Activated T-cell treated with anti-CD3 and anti-CD28 coated beads, Interleukin-2, amount 50 U/mL, for 48 hours (primary cell): ENCODE results near the gene SCAPER.
A peak's percentile ranks its signal among the peaks of the same experiment; 100 is the strongest.
"Not testable (repeated sequence)": the region's sequence is repeated elsewhere in the genome, so short reads cannot be mapped to it uniquely, and the experiment has no call there.

Source experiments
- DNase-seq, 2 experiments: peaks; one replicate each; pipeline ENCODE4 v3.0.0-alpha.2; 2020

Gene SCAPER

DNA sequence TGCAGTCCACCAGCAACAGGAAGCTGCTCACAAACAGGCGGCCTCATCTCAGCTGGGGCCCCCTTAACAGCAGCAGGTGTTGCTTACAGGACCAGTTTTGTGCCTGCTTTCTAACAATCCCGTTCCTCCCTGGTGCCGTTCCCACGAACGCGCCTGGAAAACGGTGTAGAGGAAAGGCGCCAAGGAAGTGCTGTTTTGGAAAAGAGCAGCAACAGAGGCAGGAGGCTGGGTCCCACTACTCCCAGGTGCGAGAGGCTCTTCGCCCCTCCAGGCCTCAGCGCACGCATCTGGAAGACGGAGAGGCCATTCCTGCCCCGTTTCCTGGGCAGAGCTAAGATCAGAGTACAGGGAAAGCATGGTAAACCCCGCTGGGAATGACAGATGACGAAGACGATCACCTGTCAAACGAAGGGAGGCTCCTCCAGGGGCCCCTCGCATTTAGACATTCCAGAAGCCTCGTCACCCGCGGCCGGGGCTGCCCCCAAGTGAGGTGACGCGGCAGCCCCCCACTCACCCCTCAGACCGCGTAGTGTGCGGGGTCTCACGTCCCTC is 603 bp downstream of the SCAPER start:
- DNase-seq: peak in 1 of 2 experiments; percentile 42

GRCh38 chr15:76903251-76903681 is 1.9 kb downstream of the SCAPER start:
- DNase-seq: no peak

DNA sequence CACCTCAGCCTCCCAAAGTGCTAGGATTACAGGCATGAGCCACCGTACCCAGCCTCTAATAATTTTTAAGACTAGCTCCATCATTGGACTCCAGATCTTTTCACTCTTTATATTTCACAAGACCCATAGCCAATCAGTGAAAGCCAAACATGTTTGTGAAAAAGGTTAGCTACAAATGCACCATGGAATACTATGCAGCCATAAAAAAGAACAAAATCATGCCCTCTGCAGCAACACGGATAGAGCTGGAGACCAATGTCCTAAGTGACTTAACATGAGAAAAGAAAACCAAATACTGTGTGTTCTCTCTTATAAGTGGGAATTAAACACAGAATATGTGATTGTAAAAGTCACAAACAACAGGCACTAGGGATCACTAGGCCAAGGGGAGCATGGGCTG is 3.2 kb downstream of the SCAPER start:
- DNase-seq: no peak

DNA sequence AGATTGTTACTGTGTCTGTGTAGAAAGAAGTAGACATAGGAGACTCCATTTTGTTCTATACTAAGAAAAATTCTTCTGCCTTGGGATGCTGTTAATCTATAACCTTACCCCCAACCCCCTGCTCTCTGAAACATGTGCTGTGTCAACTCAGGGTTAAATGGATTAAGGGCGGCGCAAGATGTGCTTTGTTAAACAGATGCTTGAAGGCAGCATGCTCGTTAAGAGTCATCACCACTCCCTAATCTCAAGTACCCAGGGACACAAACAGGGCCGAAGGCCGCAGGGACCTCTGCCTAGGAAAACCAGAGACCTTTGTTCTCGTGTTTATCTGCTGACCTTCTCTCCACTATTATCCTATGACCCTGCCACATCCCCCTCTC is 5.2 kb downstream of the SCAPER start:
- DNase-seq: not testable (repeated sequence)

GRCh38 chr15:76899176-76899930 is 5.8 kb downstream of the SCAPER start:
- DNase-seq: not testable (repeated sequence)

GRCh38 chr15:76898102-76898501 is 7.0 kb downstream of the SCAPER start:
- DNase-seq: no peak

- DNase-seq: no peak
Observed at GRCh38 chr15:76894174-76894573, 11.0 kb downstream of the SCAPER start.

- not testable (repeated sequence) for DNase-seq
Observed at GRCh38 chr15:76892836-76893235, 12.3 kb downstream of the SCAPER start.

DNA sequence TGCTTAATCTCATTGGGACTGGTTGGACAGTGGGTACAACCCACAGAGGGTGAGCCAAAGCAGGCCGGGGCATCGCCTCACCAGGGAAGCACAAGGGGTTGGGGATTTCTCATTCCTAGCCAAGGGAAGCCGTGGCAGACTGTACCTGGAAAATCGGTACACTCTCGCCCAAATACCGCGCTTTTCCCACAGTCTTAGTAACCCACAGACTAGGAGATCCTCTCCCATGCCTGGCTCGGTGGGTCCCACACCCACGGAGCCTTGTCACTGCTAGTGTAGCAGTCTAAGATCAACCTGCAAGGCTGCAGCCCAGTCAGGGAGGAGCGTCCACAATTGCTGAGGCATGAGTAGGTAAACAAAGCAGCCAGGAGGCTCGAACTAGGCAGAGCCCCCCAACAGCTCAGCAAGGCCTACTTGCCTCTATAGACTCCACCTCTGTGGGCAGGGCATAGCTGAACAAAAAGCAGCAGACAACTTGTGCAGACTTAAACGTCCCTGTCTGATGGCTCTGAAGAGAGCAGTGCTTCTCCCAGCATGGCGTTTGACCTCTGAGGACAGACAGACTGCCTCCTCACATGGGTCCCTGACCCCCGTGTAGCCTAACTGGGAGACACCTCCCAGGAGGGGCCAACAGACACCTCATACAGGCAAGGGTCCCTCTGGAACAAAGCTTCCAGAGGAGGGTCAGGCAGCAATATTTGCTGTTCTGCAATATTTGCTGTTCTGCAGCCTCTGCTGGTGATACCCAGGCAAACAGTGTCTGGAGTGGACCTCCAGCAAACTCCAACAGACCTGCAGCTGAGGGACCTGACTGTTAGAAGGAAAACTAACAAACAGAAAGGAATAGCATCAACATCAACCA is 17.6 kb downstream of the SCAPER start:
- not testable (repeated sequence) for DNase-seq

DNA sequence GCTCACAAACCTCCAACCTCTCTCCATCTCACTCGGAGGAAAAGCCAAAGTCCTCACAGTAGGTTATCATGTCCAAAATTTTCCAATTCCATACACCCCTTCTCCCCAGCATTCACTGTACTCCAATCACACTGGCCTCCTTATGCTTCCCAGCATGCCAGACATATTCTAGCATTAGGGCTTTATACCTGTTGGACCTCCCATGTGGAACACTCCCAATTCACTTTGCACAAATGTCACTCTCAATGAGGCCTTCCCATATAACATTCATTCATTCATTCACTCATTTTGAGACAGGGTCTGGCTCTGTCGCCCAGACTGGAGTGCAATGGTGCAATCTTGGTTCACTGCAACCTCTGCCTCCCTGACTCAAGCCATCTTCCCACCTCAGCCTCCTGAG is 19.9 kb downstream of the SCAPER start:
- no peak for DNase-seq

DNA sequence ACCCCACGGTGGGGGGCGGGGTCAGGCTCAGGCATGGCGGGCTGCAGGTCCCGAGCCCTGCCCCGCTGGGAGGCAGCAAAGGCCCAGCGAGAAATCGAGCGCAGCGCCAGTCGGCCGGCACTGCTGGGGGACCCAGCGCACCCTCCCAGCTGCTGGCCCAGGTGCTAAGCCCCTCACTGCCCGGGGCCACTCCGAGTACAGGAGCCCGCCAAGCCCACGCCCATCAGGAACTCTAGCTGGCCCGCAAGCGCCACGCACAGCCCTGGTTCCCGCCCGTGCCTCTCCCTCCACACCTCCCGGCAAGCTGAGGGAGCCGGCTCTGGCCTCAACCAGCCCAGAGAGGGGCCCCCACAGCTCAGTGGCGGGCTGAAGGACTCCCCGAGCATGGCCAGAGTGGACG is 29.2 kb downstream of the SCAPER start:
- no peak for DNase-seq

DNA sequence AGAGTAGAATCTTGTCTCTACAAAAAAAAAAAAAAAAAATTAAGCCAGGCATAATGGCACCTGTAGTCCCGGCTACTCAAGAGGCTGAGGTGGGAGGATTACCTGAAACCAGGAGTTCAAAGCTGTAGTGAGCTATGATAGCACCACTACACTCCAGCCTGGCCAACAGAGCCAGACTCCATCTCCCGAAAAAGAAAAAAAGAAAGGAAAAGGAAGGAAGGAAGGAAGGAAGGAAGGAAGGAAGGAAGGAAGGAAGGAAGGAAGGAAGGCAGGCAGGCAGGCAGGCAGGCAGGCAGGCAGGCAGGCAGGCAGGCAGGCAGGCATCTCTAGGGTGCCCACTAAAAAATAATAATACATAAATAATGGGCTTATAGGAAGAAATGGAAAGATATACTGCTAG is 32.1 kb downstream of the SCAPER start:
- DNase-seq: not testable (repeated sequence)

DNA sequence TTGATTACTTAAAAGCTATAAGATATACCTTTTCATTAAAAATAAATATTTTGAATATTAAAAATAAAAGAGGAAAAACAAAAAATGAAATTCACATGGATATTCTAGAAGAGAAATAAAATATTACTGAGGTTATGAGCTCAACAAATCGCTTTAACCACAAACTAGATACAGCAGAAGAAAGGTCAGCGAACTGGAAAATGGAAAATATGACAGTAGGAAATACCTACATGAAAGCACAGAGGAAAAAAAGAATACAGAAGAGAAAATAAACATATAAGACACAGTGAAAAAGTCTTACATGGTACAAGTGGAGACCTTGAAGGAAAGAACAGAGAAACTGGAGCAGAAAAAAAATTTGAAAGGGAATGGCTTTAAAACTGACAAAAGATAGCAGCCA is 33.2 kb downstream of the SCAPER start:
- no peak for DNase-seq

- DNase-seq: no peak
Observed at GRCh38 chr15:76868740-76869139, 36.4 kb downstream of the SCAPER start.

DNA sequence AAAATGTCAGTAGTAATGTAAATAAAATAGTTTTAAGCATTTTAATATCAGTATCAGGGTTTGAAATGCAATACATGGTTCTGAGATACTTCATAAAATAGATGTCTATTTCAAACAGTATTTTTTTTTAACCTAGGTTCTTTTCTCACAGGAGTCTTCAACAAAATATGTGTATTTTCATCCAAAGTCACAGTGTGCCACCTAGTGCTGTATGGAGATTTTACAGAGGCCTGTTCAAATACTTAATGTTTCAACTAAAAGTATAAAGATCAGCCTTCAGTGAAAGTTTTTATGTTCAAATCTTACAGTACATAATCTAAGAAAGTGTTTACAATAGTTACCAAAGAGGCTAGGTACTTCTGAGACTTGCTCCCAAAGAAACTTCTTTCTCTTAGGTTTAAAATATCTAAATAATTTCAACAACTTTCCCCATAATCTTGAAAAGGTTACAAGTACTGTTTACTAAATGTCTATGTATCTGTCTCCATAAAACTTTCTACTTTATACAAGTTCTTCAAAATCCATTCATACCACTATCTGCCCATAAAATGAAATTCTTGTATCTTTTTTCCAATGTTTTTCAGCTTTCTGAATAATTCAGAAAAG is 38.3 kb downstream of the SCAPER start:
- DNase-seq: no peak

DNA sequence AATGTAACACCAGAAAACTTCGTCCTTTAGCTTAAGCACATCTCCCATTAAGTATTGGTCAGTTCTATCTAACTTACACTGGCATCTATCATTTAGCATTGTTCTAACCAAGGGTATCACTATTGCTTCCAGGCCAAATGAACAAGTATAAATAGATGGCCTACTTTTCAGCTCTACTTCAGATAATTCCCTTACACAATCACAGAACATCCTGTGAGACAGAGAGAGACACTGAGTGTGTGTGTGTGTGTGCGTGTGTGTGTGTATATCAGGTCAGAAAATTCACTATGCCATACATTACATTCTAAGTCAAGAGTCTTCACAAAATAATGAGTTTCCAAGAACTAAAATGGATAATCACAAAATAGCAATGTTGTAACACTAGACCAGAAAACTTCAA is 39.1 kb downstream of the SCAPER start:
- DNase-seq: no peak

GRCh38 chr15:76865548-76865991 is 39.6 kb downstream of the SCAPER start:
- DNase-seq: no peak

- DNase-seq: no peak
Observed at GRCh38 chr15:76864586-76864985, 40.6 kb downstream of the SCAPER start.

DNA sequence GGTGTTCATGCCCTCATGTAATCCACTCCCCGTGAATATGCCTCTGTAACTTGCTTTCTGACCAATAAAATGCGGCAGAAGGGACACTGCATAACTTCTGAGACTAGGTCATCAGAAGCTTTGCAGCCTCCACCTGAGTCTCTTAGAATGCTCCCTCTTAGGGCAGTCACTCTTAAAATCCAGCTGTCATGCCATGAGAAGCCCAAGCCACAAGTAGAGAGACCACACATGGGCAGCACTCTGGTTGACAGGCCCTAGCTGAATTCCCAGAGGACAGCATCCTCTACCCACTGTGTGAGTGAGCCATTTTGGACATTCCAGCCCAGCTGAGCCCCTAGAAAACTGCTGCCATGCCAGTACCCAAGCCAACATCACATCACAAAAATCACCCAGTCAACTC is 41.4 kb downstream of the SCAPER start:
- no peak for DNase-seq

DNA sequence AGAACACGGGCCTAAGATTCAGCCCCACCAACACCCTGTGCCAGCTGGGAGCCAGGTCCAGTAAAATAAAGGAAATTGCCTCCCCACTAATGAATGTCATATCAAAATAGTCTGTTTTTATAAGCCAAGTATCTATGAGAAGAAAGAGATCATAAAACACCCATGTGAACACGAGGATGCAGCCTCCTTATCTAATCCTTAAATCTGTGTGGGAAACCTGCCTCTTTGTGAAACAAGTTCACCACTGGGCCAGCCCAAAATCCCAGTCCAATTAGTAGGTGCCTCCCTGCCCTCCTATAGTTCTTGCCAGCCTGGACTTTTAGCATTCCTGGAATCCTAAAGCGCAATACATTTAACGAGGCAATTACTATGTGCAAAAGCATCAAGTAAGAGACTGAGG is 42.0 kb downstream of the SCAPER start:
- DNase-seq: no peak

GRCh38 chr15:76861815-76862397 is 43.2 kb downstream of the SCAPER start:
- no peak for DNase-seq

DNA sequence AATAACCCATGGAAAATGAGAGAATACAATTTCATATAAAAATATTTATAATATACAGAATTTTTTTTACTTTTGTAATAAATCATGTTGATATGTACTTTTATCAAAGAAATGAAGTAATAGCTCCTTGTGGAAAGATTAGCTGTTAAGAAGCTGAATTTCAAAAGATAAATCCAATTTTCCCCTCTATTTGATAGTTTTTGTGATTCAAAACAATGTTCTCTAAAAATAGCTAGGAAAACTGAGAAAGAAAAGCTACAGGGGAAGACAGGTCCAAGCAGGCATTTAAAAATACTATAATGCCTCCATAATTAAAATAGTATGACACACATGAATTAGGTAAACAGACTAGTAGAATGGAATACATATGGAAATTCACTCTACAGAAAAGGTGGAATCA is 44.9 kb downstream of the SCAPER start:
- no peak for DNase-seq

GRCh38 chr15:76850367-76850766 is 54.8 kb downstream of the SCAPER start:
- not testable (repeated sequence) for DNase-seq
